ENCODE data around the gene CCAR1.

DNA sequence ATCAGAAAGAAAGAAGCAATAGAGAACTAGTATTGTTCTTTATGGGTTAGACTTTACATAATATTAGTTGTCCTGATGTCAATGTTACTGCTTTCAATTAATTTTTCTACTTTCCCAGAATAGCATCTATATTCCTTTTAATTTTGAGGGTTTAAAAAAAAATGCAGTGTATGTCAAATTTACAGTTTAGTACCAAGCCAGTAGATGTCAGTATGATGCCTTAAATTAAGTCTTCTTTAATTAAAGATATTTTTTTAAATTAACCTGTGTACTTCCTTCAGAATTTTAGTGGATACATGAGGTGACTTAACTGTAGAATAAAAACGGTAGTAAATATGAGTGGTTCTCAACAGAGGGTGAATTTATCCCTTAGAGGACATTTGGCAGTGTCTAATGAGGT, 71.1 kb downstream of the CCAR1 start:
- TF ChIP-seq, protein P1, sequence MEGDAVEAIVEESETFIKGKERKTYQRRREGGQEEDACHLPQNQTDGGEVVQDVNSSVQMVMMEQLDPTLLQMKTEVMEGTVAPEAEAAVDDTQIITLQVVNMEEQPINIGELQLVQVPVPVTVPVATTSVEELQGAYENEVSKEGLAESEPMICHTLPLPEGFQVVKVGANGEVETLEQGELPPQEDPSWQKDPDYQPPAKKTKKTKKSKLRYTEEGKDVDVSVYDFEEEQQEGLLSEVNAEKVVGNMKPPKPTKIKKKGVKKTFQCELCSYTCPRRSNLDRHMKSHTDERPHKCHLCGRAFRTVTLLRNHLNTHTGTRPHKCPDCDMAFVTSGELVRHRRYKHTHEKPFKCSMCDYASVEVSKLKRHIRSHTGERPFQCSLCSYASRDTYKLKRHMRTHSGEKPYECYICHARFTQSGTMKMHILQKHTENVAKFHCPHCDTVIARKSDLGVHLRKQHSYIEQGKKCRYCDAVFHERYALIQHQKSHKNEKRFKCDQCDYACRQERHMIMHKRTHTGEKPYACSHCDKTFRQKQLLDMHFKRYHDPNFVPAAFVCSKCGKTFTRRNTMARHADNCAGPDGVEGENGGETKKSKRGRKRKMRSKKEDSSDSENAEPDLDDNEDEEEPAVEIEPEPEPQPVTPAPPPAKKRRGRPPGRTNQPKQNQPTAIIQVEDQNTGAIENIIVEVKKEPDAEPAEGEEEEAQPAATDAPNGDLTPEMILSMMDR (IDR thresholded peaks at IDR 0.05; ENCODE audit: low read depth, low read length, poor library complexity, severe bottlenecking) = peak; percentile 26
- no peak for TF ChIP-seq EZH2phosphoT487 (IDR thresholded peaks at IDR 0.05; ENCODE audit: borderline replicate concordance, low read length)
